Stimulated activated CD8-positive, alpha-beta memory T cell treated with anti-CD3 and anti-CD28 coated beads, Interleukin-12 subunit alpha, Interleukin-12 subunit beta, amount 100 ng/mL, for 4 hours (primary cell): Measurements from ENCODE around the gene ST3GAL4.

Experiments used
- DNase-seq: peaks from one replicate; pipeline ENCODE4 v3.0.0-alpha.2; 2020; ENCODE audit warnings: low read depth

Gene ST3GAL4

DNA sequence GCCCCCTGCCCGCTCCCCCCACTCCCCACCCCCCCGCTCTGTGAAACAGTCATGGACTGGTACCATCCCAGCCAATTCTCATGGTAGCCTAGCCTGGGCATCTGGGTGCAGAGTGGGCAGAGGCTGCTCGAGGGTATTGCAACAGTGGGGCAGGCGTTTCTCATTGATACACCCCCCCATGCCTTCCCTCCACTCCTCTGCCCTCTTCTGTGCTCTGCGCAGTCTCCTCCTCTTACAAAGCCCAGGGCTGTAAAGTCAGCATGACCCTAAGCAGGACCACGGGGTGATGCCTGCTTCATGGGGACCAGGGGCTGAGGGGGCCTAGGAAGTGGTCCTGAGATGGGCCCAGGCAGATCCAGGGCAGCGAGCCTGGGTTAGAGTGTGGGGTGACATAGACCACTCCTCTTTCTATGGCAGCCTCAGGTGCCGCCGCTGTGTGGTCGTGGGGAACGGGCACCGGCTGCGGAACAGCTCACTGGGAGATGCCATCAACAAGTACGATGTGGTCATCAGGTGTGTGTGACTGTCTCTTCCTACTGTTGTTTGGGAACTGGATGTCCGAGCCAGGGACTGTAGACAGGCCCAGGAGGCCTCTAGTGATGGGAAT, 52.3 kb downstream of the ST3GAL4 start:
- DNase-seq, result no peak

DNA sequence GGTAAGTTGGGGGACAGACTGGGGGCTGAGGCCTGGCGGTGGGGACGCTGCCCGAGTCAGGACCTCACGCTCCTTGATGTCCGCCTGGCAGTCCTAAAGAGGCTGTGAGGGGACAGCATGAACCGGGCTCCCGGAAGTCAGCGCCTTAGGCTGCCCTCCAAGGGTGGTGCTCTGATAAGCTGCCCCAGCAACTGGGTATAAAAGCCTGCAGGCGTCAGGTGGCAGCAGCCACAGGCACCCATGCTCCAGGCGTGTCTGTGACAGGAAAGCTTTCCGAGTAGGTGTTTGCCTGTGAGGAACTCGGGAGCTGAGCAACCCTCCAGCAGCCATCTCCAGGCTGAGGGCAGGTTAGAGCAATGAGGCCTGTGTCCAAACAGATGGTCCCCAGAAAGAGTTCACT, 53.0 kb downstream of the ST3GAL4 start:
- no peak for DNase-seq

DNA sequence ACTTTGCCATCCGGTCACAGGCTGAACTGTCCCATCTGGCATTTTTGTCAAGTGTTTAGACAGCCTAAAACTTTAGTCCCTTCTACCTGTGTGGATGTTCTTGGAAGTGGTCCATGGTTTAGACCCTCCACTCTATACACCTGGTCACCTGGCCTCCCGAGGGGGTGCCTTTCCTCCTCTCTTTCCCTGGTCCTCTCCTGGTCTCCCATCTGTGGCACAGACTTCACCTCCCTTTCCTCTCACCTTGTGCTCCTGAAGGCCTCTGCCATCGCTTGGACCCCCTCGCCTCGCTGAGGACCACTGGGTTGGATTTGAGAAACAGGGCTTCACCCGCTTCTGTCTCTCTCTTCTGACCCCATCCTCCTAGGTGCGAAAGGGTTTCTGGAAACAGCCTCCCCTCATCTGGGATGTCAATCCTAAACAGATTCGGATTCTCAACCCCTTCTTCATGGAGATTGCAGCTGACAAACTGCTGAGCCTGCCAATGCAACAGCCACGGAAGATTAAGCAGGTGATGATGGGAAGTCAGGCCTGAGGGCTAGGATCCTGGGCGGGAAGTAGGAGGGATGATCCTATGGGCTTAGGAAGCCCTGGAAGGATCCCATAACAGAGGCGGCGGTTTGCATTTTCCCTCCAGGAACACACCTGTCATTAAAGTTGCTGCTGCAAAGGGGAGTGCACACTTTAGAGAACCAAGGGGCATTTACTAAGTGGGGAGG, 53.6 kb downstream of the ST3GAL4 start:
- DNase-seq, result no peak

DNA sequence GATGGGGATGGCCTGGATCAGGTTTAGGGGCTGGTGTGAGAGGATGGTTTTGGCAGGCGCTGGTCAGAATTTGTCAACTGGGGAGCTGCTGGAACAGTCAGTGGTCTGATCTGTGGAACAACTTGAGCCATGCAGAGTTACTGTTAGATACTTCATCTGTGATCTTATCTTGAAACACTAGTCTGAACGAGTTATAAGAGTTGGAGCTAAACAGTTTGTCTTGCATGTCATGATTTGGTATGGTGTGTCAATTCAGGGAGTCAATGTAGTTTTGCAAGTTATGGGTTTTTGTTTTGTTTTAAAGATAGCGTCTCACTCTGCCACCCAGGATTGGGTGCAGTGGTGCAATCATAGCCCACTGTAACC, 54.1 kb downstream of the ST3GAL4 start:
- no peak for DNase-seq

DNA sequence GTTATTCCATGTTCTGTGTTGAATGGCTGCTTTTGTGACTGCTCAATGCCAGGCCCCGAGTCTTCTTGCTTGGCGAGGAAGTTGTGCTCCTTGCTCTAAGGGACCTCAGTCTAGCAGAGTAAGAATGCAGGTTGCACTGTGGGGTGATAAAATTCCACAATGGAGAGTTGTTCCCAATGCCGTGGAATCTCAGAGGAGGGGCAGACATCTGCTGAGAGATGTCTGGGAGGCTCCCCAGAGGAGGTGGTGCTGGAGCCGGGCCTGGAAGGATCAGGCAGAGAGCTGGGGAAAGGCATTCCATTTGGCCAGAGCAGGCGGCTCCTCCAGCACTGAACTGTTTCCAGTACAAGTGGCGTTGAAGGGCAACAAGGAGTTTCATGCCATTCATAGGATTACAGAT, 55.2 kb downstream of the ST3GAL4 start:
- no peak for DNase-seq

DNA sequence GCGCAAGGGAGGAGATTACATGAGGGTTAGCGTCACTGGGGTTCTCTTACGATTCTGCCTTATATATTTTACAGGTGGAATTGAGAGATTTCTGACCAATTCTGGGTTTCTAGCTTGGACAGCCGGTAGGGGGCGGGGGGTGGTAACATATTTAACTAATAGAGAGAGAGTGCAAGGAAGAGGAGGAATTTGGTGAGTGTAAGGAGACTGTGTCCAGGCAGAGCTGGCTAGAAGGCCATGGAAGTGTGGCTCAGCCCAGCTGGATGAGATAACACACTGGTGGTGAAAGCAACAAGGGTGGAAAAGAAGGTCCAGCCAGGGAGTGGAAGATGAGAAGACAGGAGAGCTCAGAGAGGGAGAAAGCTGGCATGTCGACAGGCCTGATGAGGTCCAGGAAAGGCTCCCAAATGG, 56.5 kb downstream of the ST3GAL4 start:
- no peak for DNase-seq

DNA sequence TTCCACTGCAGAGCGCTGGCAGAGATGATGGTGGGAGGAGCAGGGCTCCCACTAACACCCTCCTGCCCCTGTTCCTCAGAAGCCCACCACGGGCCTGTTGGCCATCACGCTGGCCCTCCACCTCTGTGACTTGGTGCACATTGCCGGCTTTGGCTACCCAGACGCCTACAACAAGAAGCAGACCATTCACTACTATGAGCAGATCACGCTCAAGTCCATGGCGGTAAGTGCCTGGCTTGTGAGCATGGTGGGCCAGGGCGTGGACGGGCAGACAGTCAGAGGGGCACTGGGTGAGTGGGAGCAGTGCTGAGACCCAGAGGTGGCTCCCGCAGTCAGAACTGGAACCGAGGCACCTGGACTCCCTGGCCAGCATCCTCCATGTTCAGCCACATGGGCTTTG, 57.9 kb downstream of the ST3GAL4 start:
- no peak for DNase-seq

DNA sequence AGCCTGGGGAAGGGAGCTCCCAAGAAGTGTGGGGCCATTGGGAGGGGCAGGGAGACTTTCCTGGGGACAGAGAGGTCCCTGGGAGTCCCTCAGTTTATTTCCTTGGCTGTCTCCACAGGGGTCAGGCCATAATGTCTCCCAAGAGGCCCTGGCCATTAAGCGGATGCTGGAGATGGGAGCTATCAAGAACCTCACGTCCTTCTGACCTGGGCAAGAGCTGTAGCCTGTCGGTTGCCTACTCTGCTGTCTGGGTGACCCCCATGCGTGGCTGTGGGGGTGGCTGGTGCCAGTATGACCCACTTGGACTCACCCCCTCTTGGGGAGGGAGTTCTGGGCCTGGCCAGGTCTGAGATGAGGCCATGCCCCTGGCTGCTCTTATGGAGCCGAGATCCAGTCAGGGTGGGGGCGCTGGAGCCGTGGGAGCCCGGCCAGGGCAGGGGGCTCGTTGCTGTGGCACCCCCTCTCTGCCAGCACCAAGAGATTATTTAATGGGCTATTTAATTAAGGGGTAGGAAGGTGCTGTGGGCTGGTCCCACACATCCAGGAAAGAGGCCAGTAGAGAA, 58.4 kb downstream of the ST3GAL4 start:
- DNase-seq, result no peak

DNA sequence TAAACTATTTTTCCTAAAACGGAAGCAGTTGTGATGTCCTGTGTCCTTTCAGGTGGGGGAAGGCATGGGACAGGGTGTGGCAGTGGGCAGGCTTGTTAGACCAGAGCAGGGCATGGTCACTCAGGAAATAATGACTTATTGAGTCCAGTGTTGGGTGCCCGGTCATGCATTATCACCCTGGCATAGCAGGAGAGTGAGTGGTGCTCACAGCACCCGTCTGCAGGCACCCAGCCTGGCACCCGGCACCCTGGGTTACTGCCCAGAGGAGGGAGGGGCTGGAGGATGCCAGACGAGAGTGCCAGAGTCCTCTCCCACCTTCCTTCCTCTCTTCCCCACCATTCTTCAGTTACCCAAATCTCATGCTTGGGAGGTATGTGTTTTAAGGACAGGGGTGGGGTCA, 59.1 kb downstream of the ST3GAL4 start:
- DNase-seq, result no peak

DNA sequence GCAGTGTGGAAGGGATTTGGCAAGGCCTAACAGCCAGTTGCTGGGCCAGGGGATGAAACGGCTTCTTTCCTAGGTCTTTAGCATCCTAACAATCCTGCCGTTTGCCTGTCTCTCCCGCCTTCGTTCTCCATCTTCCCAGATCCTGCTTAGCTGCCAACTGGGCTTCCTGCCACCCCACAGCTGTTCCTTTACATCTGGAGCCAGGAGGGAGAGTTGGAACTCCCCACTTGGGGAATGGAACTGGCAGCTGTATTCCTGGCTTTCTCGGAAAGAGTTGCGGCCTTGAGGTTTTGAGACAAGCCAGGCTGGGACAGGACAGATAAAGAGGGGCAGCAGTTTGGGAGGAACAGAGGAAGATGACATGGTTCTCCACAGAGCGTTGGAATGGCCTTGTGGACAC, 59.6 kb downstream of the ST3GAL4 start:
- no peak for DNase-seq

DNA sequence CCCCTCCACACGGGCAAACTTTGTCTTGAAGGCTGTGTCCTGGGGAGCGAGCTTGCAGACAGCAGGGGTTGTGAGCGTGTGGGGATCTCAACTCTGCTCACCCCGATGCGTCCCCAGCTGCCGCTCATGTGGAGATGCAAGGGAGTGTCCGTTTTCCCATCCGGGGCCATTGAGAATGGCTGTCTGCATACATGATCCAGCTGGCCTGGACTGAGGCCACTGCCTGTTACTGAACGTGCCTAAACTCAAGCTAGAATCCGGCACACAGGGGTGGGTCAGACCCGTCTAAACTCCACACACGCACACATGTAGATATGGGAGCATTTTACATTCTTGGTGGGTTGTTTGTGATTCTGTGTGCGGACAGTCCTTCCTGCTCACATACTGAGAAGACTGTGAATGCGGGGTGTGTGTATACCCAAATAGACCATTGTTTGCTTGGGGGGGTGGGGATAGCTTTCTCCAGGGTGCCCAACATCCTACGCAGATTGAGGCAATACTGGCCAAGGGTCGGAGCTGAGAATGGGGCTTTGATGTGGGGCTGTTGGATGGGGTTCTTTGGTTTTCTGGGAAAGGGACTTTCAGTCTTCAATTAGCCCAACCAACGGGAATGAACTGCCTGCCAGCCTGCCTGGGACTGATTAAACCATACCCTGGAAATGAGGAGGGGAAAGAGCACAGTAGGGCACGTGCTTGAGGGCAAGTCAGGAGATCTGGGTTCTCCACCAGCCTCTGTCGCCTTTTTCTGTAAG, 60.4 kb downstream of the ST3GAL4 start:
- DNase-seq, result no peak

DNA sequence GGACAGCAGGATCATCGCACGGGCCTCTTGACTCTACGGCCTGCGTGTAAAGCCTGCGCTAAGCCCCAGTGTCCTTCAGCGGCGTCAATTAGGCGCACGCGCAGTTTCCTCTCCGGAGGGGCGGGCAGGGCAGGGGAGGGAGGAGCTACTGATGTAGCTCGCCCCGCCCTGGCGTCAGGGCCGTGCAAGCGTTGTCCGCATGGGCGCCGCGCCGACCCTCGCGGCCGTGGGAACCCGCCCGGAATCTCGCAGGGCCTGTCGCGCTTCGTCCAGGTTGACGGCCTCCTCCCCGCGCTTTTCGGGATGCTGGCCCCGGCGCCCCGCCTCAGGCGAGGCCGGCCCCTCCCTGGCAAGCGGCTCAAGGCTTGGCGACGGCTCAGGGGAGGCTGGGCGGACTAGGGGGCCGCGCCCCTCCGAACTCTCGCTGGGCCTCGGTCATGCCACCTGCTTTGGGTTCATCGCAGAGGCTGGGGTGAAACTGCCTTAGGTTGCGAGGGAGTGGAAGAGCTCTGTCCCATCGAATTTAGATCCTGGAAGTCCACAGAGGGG, 61.1 kb downstream of the ST3GAL4 start:
- peak; percentile 52 for DNase-seq

DNA sequence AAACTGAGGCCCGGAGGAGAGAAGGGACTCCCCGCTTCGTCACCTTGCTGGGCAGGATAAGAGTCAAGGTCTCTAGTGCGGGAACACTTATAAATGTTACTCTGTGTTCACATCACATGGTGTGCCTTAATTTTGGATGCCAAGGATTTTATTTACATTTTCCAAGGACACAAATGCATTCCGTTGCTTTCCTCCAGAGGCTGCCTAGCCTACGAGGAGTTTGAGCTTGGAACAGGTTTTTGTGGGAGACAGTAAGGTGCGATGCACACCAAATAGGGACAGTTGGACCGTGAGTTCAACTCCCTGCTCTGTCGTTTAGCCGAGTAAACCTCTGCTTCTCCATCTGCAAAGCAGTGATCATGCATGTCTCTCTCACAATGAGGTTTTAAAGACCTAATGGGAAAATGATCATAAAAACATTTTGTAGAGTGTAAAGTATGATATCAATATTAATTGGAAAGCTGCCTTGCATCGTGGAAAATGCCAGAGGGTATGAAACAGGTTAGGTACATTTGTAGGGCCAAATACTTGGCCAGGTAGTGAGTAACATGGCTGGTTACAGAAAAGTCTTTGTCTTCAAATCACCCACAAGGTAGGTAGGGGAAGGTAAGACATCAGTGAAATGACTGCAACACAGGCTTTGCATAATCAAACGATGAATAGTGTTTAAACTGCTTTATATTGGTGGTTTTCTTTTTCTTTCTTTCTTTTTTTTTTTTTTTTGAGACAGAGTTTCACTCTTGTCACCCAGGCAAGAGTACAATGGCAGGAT, 61.8 kb downstream of the ST3GAL4 start:
- DNase-seq, result no peak

DNA sequence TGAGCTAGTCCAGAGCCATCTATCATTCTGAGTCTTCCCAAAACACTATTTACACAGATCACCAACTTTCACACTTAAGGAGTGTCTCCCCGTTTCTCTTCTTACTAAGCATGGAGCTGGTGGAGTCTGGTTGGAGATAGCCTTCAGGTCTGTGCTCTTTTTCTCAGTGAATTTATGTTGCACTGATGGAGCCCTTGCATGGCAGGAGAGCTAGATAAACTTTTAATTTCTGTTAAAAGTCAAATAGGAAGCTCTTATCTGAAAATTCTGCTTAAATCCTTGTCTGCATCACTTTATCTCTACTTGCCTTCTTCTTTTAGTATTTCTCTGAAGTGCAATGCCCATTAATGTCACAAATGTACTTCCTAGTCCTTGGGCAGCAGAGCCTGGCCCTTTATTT, 63.4 kb downstream of the ST3GAL4 start:
- no peak for DNase-seq

DNA sequence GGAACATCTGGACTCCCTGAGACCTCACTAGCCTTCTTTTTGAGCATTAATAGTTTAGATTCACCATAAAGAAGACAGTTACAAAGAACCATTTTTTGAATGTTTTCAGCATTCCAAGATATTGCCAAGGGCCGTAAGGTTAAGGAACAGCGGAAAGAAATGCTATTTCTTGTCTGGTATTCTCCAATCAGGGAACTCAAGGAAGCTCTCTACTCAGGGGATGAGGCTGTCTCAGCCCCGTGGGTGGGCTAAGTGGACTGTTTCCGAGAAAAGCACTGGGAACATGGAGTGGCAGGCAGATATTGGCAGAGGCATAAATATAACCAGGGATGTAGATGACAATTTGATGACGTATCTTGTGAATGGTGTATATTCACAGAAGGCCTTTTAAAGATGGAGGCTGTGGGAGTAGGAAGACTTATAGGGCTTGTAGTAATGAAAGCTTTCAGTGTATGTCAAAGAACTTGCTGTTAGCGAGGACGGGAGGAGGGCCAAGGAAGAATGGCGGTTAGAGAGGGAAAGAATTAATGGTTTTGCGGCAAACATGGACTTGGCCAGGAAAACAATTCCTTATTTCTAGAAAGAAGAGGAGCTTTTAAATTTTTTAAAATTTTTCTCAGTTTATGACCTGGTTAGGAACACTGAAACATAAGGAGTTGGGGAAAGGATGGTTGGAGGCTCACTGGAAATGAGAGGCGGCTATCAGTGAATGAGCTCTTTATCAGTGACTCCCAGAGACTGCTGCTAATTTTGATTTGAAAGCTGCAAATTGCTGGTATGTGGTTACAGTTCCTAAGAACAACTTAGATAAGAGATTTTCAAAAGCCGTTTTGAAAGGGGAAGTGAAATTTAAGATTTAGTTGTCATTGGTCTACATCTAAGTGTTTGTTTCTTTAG, 64.6 kb downstream of the ST3GAL4 start:
- DNase-seq, result no peak

DNA sequence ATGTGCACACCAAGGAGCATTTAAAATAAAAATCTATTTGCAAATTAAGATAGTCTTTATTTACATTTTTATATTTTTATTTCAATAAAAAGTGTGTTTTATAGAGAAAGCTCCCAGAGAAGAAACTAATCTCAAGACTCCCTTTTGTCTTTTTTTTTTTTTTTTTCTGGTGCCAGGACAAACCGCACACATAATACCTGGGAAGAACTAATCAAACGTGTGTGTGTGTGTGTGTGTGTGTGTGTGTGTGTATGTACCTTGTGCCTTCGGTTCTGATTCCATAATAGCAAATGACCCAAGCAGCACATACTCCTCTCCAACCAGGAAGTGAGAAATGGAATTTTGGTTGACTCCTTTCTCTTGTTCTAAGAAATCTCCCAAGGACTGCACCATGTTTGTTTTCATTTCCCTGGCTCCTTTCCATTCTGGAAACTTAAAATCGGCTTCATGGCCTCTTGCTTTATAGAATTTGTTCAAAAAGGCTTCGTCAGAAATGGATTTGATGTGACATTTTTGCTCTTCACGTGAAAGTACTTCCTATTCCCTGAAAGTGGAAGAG, 65.3 kb downstream of the ST3GAL4 start:
- no peak for DNase-seq

DNA sequence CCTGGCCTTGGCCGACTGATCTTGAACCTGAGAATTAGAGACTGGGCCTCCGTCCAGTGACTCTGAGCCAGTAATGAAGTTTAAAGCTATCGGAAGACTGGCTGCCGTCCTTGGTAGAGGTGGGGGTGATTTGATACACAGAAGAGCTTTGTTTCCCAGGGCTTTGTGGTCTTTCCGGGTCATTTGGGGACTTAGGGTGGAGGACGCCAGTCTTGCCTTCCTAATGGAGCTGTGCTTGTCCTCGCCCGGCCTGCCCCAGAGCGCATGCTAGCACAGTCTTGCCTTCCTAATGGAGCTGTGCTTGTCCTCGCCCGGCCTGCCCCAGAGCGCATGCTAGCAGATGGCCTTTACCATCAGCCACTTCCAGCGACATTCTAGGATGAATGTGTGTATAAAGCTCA, 65.8 kb downstream of the ST3GAL4 start:
- DNase-seq, result no peak

DNA sequence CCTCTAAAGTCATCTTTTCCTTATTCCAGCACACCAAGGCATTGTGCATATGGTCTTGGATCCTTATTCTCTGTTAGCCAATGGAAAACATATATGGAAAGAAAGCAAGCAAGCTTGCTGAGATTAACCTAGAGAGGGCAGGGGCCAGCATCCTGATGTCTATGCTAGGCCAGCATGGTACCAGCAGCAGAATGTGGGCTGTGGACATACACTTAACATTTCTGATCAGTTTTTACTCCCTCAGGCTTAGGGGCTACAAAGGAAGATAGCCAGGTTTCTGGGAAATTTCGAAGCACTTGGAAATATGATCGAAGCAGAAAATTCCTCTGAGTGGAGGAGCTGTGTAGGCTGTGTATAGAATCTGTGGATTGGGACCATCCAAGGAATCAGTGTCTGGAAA, 67.0 kb downstream of the ST3GAL4 start:
- no peak for DNase-seq

DNA sequence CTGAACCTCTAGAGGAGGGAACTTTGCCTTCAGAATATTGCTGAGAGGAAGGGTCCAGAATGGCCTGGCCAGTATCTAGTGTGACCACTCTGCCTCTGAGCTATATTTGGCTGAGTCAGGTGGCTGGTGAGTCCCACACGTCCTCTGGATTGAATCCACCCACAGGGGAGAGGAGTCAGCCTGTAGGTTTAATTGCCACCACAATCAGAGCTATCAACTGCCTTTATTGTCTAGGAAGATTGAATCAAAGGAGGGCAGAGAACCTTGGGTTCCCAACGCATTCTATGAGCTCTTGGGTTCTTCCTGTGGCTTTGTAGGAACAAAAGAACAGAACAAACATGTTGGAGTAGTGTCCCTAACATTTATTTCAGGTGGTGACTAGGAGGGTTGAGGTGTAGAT, 67.7 kb downstream of the ST3GAL4 start:
- no peak for DNase-seq

DNA sequence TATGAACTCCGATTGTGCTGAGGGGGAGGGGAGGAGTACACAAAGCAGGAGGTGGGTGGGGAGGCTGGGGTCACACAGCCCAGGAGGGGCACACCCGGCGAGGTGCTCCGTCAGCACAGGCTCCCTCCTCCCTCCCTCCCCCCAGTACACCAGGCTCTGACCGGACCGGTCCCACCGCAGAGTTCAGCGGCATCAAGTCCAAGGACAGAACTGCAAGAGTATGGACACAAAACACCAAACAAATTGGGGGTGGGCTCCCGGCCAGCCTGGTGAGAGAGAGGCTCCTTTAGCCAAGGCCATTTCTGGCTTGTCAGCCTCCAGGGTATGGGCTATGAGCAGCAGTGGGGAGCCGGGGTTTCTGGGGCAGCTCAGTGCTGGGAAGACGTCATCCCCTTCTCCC, 68.3 kb downstream of the ST3GAL4 start:
- no peak for DNase-seq
